NCI-H774 (cell line): ENCODE measurements around the gene SPN.
A peak's percentile ranks its signal among the peaks of the same experiment; 100 is the strongest.
"Not testable (repeated sequence)": the region's sequence is repeated elsewhere in the genome, so short reads cannot be mapped to it uniquely, and the experiment has no call there.

ENCODE experiments used
- DNase-seq: peaks from one replicate; lab custom pipeline; 2025; lab: John Stamatoyannopoulos, UW

Gene SPN, protein sequence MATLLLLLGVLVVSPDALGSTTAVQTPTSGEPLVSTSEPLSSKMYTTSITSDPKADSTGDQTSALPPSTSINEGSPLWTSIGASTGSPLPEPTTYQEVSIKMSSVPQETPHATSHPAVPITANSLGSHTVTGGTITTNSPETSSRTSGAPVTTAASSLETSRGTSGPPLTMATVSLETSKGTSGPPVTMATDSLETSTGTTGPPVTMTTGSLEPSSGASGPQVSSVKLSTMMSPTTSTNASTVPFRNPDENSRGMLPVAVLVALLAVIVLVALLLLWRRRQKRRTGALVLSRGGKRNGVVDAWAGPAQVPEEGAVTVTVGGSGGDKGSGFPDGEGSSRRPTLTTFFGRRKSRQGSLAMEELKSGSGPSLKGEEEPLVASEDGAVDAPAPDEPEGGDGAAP

DNA sequence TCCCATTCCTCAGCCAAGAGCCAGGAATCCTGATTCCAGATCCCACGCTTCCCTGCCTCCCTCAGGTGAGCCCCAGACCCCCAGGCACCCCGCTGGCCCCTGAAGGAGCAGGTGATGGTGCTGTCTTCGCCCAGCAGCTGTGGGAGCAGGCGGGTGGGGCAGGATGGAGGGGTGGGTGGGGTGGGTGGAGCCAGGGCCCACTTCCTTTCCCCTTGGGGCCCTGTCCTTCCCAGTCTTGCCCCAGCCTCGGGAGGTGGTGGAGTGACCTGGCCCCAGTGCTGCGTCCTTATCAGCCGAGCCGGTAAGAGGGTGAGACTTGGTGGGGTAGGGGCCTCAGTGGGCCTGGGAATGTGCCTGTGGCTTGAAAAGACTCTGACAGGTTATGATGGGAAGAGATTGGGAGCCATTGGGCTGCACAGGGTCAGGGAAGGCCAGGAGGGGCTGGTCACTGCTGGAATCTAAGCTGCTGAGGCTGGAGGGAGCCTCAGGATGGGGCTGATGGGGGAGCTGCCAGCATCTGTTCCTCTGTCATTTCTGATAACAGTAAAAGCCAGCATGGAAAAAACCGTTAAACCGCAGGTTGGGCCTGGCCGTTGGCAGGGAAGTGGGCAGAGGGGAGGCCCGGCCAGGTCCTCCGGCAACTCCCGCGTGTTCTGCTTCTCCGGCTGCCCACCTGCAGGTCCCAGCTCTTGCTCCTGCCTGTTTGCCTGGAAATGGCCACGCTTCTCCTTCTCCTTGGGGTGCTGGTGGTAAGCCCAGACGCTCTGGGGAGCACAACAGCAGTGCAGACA is at the start of gene SPN:
TSS of gene SPN (plus strand) at position 232 of the 791 bp plus-strand sequence. CDS start at position 714, 482 bp downstream.
- DNase-seq, result no peak

DNA sequence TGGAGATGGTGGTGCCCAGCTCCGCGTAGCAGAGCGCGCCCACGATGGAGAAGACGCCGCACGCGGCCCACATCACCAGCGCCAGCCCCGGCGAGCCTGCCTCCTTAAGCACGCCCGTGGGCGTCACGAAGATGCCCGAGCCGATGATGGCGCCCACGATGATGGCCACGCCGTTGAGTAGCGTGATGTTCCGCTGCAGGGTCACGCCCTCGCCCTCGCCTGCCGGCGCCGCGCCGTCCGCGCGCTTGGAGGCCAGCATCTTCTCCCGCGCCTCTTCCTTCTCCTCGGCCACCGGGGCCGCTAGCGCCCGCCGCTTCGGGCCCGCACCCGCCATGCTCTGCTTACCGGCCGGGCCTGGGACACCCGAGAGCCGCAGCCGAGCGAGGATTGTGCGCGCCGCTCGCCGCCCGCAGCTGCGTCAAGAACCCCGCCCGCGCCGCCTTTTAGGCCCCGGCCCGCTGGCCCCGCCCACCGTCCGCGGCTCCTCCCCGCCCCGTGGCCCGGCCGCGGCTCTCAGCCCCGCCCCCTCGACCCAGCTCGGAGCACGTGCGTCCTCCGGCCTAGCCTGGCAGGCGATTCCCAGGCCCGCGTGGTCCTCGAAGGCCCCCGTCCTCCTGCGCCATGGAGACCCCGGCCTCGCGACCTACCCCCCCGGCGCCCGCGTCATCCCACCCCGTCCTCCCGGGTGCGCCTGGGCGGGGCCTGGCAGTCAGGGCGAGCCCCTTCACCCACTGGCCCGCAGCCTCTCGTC is 49.6 kb upstream of the SPN start:
- DNase-seq, result peak; percentile 71

DNA sequence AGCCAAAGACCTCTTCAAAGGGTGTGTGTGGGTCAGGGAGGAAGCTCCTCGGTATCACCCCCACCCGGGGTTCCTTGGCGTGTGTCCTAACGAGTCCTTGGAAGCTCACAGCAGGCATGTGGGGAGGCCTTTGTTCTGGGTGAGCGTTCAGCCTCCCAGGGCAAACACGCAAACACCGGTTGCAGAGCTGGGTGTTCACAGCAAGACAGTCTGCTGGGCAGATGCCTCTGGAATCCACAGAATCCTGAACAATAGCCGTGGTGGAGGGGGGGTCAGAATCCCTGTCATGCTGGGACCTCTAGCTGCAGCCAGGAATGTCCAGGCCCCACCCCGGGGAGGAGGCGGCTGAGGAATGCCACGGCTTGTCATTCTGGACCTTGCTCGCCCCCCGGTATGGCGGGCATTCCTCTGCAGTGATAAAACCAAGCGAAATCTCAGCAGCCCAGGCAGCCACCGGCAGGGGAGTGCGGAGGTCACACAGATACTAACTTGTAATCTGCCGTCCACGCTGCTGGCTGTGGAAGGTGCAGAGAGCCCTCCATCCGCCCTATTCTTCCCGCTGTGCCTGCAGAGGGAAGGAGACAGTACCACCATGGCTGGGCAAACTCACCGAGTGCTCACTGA is 48.2 kb upstream of the SPN start:
- DNase-seq, result not testable (repeated sequence)

DNA sequence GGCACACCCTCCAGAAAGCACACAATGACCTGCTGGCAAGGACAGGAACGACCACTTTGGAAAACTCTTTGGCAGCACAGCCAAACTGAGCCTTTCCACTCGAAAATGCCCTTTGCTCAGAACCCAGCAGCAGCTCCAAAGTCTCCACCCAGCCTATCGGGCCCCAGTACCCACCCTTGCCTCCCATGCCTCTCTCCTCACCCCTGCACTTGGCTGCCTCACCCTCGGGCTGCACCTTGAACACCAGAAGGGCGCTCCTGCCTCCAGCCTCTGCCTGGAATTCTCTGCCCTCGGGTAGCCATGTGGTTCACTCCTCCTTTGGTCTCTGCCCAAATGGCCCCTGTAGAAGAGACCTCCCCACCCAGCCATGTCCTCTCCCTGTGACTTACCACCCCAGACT is 46.9 kb upstream of the SPN start:
- DNase-seq, result not testable (repeated sequence)

DNA sequence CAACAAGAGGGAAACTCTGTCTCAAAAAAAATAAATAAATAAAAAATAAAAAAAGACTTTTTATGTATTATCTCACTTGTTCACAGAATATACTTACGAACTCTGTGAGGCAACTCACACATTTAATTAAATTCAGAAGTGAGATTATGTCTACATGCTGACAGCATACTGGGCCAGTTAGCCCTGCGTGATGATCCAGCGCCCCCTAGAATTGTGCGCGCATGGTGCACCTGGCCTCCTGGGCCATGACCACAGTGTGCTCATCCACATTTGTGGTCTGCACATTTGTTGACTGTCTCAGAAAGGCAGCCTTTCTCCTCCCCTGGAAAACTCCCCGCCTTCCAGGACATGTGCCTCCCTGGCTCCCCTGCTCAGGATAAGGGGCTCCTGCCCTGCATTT is 42.5 kb upstream of the SPN start:
- DNase-seq, result not testable (repeated sequence)

DNA sequence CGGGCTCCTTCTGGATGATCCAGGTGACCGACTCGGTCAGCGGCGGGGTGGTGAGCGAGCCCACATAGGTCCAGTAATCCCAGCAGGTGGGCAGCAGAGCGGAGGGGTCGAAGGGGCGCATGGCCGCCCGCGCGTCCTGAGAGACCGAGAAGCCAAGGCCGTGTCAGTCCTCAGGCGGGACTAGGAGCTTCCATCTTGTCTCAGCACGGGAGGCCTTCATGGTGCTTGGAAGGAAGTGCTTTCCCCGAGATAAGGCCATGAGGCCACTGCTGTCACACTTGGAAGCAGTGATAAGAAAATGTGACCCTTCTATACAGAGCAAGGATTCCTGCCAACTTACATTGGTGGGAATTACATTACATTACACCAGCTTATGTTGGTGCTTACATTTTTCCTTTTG is 40.3 kb upstream of the SPN start:
- not testable (repeated sequence) for DNase-seq

DNA sequence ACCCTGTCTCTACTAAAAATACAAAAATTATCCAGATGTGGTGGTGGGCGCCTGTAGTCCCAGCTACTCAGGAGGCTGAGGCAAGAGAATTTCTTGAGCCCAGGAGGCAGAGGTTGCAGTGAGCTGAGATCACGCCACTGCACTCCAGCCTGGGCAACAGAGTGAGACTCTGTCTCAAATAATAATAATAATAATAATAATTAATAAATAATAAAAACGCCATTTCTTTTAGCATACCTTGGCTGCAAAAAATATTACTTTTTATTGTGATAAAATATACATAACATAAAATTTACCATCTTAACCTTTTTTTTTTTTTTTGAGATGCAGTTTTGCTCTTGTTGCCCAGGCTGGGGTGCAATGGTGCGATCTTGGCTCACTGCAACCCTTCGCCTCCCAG is 39.8 kb upstream of the SPN start:
- not testable (repeated sequence) for DNase-seq

DNA sequence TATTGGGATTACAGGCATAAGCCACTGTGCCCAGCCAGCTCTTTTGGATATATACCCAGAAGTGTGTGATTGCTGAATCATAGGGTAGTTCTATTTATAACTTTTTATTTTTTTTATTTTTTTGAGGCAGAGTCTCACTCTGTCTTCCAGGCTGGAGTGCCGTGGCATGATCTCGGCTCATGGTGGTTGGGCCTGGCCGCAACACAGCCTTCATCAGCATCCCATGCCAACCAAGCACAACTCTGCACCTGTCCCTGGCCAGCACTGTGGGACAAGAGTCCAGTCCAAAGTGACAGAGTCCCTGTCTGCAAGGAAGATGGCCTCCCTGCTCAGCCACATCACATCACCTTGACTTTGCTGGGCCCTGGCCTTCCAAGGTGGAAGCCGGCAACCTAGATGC is 37.9 kb upstream of the SPN start:
- not testable (repeated sequence) for DNase-seq

DNA sequence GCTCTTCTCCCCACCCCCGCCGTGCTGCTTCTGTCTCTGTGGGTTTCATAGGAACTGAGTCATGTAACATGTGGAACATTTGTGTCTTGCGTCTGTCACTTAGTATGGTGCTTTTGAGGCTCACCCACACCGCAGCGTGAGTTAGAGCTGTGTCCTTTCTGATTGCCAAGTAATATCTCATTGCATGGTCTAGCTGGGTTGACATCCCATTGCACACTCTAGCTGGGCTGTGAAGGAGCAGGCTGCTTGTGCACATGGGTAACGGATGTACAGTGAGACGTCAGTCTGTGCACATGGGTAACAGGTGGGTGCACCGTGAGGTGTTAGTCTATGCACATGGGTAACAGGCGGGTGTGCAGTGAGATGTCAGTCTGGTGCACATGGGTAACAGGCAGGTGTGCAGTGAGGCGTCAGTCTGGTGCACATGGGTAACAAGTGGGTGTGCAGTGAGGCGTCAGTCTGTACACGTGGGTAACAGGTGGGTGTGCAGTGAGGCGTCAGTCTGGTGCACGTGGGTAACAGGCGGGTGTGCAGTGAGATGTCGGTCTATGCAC is 36.2 kb upstream of the SPN start:
- DNase-seq, result not testable (repeated sequence)

DNA sequence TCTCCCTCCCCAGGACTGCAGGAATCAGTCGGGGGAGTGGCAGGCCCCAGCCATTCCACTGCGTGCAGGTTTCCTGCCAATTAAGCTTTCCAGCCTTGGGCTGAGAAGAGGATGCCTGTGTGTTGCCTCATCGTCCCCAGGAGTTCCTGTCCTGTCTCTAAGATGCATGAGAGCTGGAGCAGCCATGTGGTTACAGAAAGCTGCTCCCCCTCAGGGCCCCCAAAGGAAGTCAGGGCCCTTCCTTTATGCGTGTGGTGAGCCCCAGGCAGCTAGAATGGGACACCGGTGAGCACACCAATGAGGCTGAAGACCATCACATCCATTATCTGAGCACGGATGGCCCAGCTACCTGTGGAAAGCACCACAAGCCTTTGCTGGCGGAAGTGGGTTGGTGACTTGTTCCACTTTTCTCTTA is 35.4 kb upstream of the SPN start:
- DNase-seq, result not testable (repeated sequence)

DNA sequence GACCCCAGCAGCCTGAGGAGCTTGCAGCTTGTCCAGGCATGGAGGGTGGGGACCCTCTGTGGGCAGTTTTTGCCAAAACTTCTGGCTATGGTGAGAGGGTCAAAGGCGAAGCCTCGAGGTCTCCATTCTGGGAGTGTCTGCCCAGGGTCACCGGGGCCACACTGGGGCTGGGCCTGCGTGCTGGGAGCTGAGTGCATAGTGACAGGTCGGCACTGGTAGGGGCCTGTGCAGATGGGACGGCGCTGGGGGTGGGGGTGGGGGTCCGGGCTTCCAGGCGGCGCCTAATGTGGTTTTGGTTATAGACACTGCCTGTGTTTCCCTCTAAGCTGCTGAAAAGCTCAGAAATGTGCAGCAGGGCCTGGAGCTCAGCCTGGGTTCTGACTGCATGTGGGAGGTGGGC is 34.3 kb upstream of the SPN start:
- DNase-seq, result not testable (repeated sequence)

DNA sequence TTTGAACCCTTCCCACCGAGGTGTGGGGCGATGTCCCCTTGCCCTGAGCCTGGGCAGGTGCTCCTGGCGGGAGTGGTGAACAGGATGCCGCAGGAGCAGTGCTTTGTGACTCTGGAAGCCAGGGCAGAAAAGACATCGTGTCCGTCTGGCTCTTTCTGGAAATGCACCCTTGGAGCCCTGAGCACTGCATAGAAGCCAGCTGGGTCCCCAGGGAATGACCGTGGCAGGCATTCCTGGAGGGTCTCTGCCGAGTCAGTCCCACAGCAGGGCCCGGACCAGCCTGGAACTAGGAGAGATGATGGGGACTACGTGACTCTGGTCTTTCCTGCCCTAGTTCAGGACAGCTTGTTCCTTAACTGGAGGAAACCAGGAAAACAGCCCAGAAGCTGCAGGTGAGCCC is 33.7 kb upstream of the SPN start:
- DNase-seq, result not testable (repeated sequence)

DNA sequence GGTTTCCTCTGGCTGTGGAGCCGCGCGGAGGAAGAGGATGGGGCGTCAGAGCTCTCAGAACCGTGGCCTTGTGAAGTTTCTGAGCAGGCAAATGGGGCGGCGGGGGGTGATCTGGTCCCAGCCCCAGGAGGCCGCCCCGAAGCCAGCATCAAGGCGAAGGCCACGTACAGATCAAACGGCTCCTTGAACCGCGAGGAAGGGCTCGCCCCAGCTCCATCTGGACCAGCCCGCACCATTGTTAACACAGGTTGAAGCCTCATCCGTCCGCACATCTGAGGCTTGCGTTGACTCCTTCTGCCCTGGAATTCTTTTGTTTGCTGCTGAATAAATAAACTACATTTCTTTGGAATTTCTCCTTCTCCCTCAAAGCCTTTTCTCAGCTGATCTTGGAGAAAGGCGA is 31.4 kb upstream of the SPN start:
- DNase-seq, result not testable (repeated sequence)

DNA sequence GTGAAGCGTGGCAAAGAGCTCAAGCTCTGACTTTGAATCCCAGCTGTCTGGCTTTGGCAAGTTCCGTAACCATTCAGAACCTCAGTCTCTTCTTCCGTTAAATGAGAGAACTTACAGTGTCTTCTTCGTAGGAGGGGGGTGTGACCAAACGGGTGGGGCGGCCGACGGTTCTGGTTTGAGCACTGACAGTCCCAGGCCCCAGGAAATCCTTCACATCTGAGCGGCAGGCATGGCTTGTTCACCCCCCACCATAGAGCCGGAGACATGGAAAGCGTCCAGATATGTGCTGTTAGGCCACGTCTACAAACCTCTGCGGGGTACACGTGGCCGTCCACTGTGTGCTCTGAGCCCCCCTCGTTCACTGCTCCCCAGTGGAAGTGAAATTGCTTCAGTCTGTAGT is 27.1 kb upstream of the SPN start:
- not testable (repeated sequence) for DNase-seq

DNA sequence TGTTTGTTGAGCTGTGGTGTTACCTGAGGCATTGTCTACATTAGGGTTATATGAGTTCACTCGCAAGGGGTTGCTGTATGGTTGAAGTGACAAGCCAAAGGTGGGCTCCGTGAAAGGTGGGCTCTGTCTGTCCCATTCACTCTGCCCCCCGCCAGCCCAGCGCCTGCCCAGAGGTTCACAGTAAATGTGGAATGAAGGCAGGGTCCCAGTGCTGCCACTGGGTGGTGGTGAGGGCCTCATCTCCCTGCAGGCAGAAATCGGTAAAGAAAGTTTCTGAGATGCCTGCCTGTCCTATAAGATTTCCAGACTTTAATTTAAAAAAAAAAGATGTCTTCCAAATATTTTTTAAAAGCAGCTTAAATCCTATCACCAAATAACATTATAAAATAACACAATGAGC is 26.7 kb upstream of the SPN start:
- not testable (repeated sequence) for DNase-seq

DNA sequence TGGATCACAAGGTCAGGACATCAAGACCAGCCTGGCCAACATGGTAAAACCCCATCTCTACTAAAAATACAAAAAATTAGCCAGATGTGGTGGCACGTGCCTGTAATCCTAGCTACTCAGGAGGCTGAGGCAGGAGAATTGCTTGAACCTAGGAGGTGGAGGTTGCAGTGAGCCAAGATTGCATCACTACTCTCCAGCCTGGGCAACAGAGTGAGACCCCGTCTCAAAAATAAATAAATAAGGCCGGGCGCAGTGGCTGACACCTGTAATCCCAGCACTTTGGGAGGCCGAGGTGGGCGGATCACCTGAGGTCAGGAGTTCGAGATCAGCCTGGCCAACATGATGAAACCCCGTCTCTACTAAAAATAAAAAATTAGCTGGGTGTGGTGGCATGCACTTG is 24.3 kb upstream of the SPN start:
- DNase-seq, result not testable (repeated sequence)

DNA sequence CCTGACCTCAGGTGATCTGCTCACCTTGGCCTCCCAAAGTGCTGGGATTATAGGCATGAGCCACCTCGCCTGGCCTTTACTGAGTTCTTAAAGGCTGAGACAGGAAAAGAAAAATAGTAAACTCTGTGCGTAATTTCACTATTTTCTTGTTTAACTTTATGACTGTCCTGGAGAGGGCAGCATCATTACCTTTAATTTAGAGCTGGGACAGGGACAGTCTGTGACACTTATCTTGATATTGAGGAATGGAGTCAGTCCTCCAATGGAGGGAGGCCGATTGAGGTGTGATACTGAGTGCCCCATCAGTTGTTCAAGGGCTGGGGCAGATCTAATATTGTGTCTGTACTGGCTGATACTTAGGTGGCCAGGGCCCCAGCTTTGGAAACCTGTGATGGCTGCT is 21.5 kb upstream of the SPN start:
- DNase-seq, result no peak

DNA sequence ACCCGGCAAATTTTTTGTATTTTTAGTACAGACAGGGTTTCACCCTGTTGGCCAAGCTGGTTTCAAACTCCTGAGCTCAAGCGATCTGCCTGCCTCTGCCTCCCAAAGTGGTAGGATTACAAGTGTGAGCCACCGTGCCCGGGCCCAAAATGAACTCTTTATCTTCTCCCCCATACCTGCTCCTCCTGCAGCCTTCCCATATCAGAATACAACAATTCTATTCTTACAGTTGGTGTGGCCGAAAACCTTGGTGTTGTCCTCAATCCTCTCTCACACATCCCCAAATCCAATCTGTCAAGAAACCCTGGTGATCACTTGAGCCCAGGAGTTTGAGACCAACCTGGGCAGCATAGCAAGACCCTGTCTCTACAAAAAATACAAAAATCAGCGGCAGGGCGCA is 19.5 kb upstream of the SPN start:
- DNase-seq, result no peak

DNA sequence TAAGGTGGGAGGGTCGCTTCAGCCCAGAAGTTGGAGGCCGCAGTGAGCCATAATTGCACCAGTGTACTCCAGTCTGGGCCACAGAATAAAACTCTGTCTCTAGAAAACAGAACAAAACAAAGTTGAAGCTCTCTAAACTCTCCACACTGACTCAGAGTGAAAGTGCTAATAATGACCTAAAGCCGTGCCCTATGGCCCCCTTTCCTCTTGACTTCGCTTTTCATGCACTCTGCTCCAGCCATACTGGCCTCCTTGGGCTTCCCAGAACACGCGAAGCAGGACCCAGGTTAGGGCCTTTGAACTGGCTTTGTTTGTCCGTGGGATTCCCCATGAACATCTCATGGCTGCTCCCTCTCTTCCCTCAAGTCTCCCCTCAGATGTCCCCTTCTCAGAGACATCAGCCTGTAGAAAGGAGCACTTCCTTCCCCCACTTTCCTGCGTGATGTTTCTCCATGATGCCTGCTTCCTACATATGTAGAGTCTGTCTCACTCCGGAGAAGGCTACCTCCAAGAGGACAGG is 18.6 kb upstream of the SPN start:
- DNase-seq, result no peak

DNA sequence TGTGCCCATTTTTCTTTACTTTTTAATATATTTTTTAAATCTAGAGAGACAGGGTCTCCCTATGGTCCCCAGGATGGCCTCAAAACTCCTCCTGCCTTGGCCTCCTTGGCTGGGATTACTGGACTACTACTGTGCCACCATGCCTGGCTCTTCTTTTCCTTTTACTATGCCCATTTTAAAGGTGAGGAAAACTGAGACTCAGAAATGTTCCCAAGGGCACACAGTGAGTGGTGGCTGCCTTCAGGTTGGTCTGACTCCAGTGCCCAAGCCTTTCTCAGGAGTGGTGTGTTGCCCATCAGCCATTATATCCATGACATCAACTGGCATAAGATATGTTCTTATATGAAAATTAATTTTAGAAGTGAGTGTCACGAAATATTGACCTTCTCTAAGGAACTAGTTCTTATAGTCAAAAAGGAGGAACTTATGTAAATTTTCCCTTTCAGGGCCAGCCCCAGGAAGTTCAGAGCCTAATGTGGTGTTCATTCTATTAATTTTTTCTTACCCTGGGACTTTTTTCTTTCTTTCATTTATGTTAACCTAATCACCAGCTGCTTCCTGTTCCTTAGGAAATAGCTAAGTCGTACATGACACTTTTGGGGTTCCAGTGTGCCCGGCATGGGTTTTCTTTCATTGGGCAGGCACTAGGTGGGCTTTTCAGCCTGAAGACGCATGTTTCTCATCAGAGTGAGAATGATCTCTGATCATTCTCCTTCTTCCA is 17.9 kb upstream of the SPN start:
- no peak for DNase-seq

DNA sequence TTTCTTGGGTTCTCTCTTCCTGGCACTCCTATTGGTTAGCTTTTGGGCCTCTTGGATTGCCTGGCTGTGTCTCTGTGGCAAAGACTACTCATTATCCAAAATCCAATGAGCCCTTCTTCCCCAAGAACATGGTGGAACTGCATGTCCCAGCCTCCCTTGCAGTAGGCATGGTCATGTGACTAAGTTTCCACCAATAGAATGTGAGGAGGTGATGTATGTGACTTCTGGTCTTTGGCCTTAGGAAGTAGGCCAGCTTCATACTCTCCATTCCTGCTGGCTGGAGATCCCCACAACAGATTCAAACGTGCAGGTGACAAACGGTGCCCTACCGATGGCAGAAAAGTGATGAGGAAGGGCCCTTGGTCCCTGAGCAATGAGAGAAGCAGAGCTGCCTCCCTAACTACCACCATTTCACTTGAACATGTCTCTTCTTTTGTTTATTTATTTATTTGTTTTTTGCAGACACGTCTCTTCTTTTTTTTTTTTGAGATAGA is 17.3 kb upstream of the SPN start:
- no peak for DNase-seq
